Adrenal gland (tissue), 12 donors: Measurements from ENCODE around the gene ROM1. TPM values are rescaled to one million over a fixed set of nuclear protein-coding genes. Genes with fewer than 3 reads are reported as not detected.
"Not testable (repeated sequence)": the region's sequence is repeated elsewhere in the genome, so short reads cannot be mapped to it uniquely, and the experiment has no call there.

Experiments
- DNase-seq, 7 donors: peaks; one replicate each; pipeline ENCODE4 v3.0.0-alpha.2; 2019 to 2020
- H3K27ac ChIP-seq, 5 donors: fragments of 200-600 bp; sonication (generic) in 4 of 5; 1 replicate in 3 of 5; 2 replicates in 2 of 5; pipeline versions ENCODE4 v1.5.1 to v1.8.0; 2016 to 2020; ENCODE audit warnings: mild to moderate bottlenecking in 1 of 5
- H3K27me3 ChIP-seq: fragments of 200-600 bp; 2 replicates; pipeline ENCODE4 v1.8.0; 2021
- H3K36me3 ChIP-seq, 2 donors: fragments of 200-600 bp; replicated peaks in 1 of 2; 1 replicate in 1 of 2; 2 replicates in 1 of 2; pipeline versions ENCODE4 v1.5.1 to v1.8.0; 2018 to 2022
- H3K4me1 ChIP-seq, 2 donors: fragments of 200-600 bp; replicated peaks in 1 of 2; 1 replicate in 1 of 2; 2 replicates in 1 of 2; pipeline versions ENCODE4 v1.5.1 to v1.8.0; 2018 to 2021
- H3K4me3 ChIP-seq, 4 donors: fragments of 200-600 bp; sonication (generic) in 3 of 4; one replicate each; pipeline ENCODE4 v1.5.1; 2016 to 2018
- H3K9me3 ChIP-seq, 3 donors: fragments of 200-600 bp; sonication (generic) in 1 of 3; replicated peaks in 1 of 3; 1 replicate in 2 of 3; 2 replicates in 1 of 3; pipeline versions ENCODE4 v1.5.1 to v1.8.0; 2016 to 2021
- POLR2A ChIP-seq, 2 donors: fragments of 450-650 bp; IDR thresholded peaks; one replicate each; pipeline ENCODE4 v1.6.1; 2017; ENCODE audit warnings: antibody characterized with exemption in 2 of 2, mild to moderate bottlenecking in 2 of 2, moderate library complexity in 1 of 2
- WGBS, 4 donors: extraction: QIAGEN DNeasy Blood & Tissue Kit in 2 of 4; methylation state at CpG; one replicate each; pipeline versions ENCODE4 v1.1.5 to v1.1.7; 2013 to 2017; 5-methylcytosine and 5-hydroxymethylcytosine counted together
- intact Hi-C, 2 donors: fragments of 100-400 bp; cut with DNase I; formaldehyde crosslinking; loops; one replicate each; pipeline versions ENCODE4 v1.14.1 to v1.15.0; 2022 to 2023
- polyA plus RNA-seq, 3 donors: library from polyadenylated mRNA; stranded (reverse); fragments of 200-250 nt in 2 of 3; fragments of 350-450 nt in 1 of 3; fragmentation: Illumina TruSeq in 1 of 3; extraction: RNeasy Lipid Tissue Mini Kit (QIAGEN cat#74804) in 1 of 3; gene quantifications; one replicate each; pipeline ENCODE4 v1.2.3, GENCODE V29; 2013 to 2014
- total RNA-seq, 9 donors: library from RNA; depleted of rRNA in 4 of 9; stranded (reverse); fragments of >200 nt in 4 of 9; fragments of 120-200 nt in 1 of 9; fragmentation: NEBNext Ultra II Directional in 1 of 9; extraction: Animal tissue kit (Norgen Biotek cat#: 25700) in 1 of 9; gene quantifications; one replicate each; pipeline versions ENCODE4 v1.1.0 to v1.2.4, GENCODE V29; 2013 to 2023
- TF ChIP-seq, protein P1 (sequence below), 6 experiments: fragments of 450-650 bp in 4 of 6; fragments of 200-600 bp in 2 of 6; sonication (generic) in 1 of 6; IDR thresholded peaks; 1 replicate in 5 of 6; 2 replicates in 1 of 6; pipeline versions ENCODE4 v1.5.1 to v1.8.0; 2016 to 2021; ENCODE audit warnings: antibody characterized with exemption in 6 of 6, mild to moderate bottlenecking in 2 of 6, moderate library complexity in 1 of 6
- donor health status: healthy with polysubstance abuse.
- donor health status: Bipolar disorder and iron deficiency.
- donor health status: DM: yes; HTN: yes; CAD: no.
- donor health status: DM: no; HTN: no; CAD: no.
- donor health status: DM: no; HTN: no; CAD: no.
- donor health status: DM: yes; HTN: yes; CAD: no.

Gene ROM1
- total and polyA plus RNA-seq, 12 donors: 1.6 to 22.3 (median 5.3) TPM

DNA sequence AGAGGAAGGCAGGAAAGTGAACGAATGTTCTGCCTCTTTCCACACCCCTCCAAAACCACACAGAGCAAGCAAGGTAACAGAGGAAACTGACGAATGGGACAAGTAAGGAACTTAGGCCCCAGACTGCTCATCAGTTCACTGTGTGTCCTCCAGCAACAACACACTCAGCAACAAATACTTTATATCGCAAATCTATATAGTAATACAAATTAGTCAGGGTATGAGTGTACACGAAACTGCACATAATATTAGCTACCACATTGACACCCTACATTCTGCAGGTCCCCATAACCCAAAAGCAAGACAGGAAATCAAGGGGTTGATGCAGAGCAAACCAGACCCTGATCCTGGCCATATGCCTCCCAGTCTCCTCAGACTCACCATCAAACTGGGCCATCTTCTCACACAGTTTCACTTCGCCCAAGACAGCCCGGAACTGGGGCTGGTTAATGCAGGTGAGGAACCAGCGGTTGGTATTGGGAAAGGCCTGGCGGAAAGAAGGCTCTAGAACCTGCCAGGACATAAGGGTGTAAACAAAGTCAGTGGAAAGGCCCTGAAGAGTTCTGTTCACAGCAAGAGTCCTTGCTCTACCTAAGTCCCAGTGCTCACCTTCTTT lies 45.9 kb upstream of the ROM1 start:
- no peaks in the 10 kb centered on the region for H3K9me3 ChIP-seq
- DNase-seq: no peak
- H3K4me1 ChIP-seq: peaks cover under 1 to 17% of the 10 kb centered on the region in 2 donors
- H3K27ac ChIP-seq: no peak overlapping the region
- 69 to 83% (median 76%) methylated on average over 8 of the region's 8 CpGs for WGBS, 4 donors
- no peak overlapping the region for H3K4me3 ChIP-seq
- no peak for TF ChIP-seq POLR2A (IDR thresholded peaks at IDR 0.05)
- TF ChIP-seq, protein P1, sequence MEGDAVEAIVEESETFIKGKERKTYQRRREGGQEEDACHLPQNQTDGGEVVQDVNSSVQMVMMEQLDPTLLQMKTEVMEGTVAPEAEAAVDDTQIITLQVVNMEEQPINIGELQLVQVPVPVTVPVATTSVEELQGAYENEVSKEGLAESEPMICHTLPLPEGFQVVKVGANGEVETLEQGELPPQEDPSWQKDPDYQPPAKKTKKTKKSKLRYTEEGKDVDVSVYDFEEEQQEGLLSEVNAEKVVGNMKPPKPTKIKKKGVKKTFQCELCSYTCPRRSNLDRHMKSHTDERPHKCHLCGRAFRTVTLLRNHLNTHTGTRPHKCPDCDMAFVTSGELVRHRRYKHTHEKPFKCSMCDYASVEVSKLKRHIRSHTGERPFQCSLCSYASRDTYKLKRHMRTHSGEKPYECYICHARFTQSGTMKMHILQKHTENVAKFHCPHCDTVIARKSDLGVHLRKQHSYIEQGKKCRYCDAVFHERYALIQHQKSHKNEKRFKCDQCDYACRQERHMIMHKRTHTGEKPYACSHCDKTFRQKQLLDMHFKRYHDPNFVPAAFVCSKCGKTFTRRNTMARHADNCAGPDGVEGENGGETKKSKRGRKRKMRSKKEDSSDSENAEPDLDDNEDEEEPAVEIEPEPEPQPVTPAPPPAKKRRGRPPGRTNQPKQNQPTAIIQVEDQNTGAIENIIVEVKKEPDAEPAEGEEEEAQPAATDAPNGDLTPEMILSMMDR (IDR thresholded peaks at IDR 0.05): no peak
- intact Hi-C loops: no loop called here
- H3K27me3 ChIP-seq: no peaks in the 10 kb centered on the region
- H3K36me3 ChIP-seq: peaks cover 0 to 97% of the 10 kb centered on the region in 2 donors

DNA sequence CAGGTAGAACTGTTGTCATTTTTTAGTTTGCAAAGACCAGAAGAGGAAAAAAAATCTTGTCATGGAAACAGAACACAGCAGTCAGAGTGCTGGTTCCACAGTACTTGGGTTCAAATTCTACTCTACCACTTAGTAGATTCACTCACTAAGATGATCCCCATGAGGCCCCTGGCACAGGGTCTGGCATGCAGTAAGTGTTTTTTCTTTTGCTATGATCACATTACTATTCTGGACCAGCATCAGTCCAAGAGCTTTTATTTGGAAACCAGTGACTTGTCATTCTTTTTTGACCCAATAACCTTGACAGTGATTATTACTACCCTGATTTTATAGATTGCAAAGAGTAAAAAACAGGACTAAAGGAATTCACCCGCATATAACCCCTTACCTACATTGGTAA lies 43.4 kb upstream of the ROM1 start:
- TF ChIP-seq POLR2A (IDR thresholded peaks at IDR 0.05): no peak
- TF ChIP-seq, protein P1 (IDR thresholded peaks at IDR 0.05): no peak
- Histone ChIP-seq H3K4me3 (no peak overlapping the region), H3K4me1 (peaks cover 7 to 27% of the 10 kb centered on the region in 2 donors), H3K36me3 (peaks cover 0 to 78% of the 10 kb centered on the region in 2 donors), H3K9me3 (no peaks in the 10 kb centered on the region), H3K27ac (no peak overlapping the region), H3K27me3 (no peaks in the 10 kb centered on the region)
- intact Hi-C loops: no loop called here
- no peak for DNase-seq
- WGBS, 4 donors: 59 to 73% (median 68%) methylated on average over 1 of the region's 1 CpG

DNA sequence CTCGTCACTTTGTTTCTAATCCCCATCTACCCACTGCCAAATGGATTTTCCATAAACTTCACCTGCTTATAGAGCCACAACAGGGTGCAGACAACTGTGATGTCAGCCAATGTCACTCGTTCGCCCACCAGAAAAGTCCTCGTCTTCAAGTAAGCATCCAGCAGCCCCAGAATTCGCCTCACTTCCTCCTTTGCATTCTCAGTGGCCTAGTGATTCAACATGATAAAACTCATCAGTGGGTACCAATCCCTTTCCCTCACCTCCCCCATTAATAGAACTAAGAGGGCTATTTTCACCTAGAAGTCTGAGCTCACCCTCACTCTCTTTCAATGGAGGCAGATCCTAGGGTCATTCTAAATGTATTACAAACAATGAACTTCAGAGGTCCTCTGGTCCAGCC lies 42.2 kb upstream of the ROM1 start:
- H3K27me3 ChIP-seq, H3K9me3 ChIP-seq, H3K4me3 ChIP-seq, DNase-seq, intact Hi-C loops: not testable (repeated sequence)
- Histone ChIP-seq H3K4me1 (peaks cover 13 to 40% of the 10 kb centered on the region in 2 donors), H3K27ac (peak overlapping the region in 1 of 5 donors; percentile 11), H3K36me3 (peaks cover 0 to 66% of the 10 kb centered on the region in 2 donors)
- WGBS, 4 donors: 80 to 95% (median 89%) methylated on average over 5 of the region's 5 CpGs

DNA sequence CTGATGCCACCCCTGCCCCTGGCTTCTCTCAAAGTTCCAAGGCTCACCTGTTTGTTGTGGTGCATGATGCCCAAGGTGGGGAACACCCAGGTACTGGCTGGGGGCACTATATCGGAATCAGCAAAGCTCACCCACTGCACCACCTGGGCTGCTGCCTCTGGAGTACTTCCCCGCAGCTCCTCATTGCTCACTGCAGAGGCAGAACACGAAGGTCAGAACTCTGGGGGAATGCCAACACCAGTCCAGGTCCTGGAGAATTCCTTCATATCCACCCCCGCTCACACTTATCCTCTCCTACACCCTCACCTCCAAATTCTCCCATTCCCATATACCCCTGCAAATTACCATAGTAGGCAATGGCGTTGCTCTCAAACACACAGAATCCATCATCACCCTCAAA lies 41.6 kb upstream of the ROM1 start:
- Histone ChIP-seq H3K4me1 (peaks cover 13 to 45% of the 10 kb centered on the region in 2 donors), H3K36me3 (peaks cover 0 to 65% of the 10 kb centered on the region in 2 donors), H3K27ac (peak overlapping the region in 1 of 5 donors; percentile 11)
- intact Hi-C loops, H3K27me3 ChIP-seq, H3K4me3 ChIP-seq, H3K9me3 ChIP-seq: not testable (repeated sequence)
- DNase-seq: peak in 2 of 7 donors; percentile 53 to 60
- WGBS, 4 donors: 46 to 70% (median 57%) methylated on average over 5 of the region's 5 CpGs

DNA sequence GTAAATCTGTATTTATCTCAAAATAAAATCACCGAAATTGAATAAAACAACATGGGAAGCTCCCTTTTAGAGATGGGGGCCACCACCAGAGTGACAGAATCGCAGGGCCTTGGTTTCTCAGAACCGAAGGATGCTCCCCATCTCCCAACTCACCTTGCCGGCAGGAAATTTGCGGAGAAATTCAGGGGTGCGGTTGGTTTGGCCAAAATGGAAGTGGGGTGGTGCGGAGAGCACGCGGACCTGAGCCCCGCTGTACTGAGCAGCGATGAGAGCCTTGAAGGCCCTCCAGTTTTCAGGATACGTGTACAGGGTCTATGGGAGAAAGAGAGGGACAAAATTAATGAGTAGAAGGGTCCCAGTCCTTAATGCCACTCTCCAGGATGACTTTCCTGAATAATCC lies 40.6 kb upstream of the ROM1 start:
- intact Hi-C loops: no loop called here
- peaks cover 0 to 61% of the 10 kb centered on the region in 2 donors for H3K36me3 ChIP-seq
- TF ChIP-seq POLR2A (IDR thresholded peaks at IDR 0.05): no peak
- TF ChIP-seq, protein P1 (IDR thresholded peaks at IDR 0.05): no peak
- WGBS, 4 donors: 68 to 74% (median 70%) methylated on average over 12 of the region's 12 CpGs
- H3K27ac ChIP-seq: peak overlapping the region in 2 of 5 donors; percentile 67 to 86
- no peaks in the 10 kb centered on the region for H3K27me3 ChIP-seq
- H3K4me1 ChIP-seq: peaks cover 13 to 45% of the 10 kb centered on the region in 2 donors
- DNase-seq: no peak
- peak overlapping the region in 1 of 4 donors; percentile 74 for H3K4me3 ChIP-seq
- no peaks in the 10 kb centered on the region for H3K9me3 ChIP-seq
